Activated T-cell treated with anti-CD3 and anti-CD28 coated beads, Interleukin-2, amount 50 U/mL, for 4 hours (primary cell): ENCODE measurements around the gene MRPL39. TPM values are rescaled to one million over a fixed set of nuclear protein-coding genes. Genes with fewer than 3 reads are reported as not detected.

Source experiments
- ATAC-seq, 2 donors: fragments of 200-7000 bp; cut with Tn5 transposase; one replicate each; pipeline ENCODE4 v1.10.0; 2021
- DNase-seq: peaks from one replicate; pipeline ENCODE4 v3.0.0-alpha.2; 2020
- H3K27me3 Mint-ChIP-seq: one replicate; pipeline ENCODE4 v1.8.0; 2021; ENCODE audit warnings: low read depth, mixed read lengths
- H3K36me3 Mint-ChIP-seq: one replicate; pipeline ENCODE4 v1.8.0; 2022; ENCODE audit warnings: mixed read lengths; ENCODE audit not compliant: insufficient read depth
- H3K4me1 Mint-ChIP-seq: one replicate; pipeline ENCODE4 v1.8.0; 2021; ENCODE audit warnings: low read depth, mixed read lengths
- H3K4me3 Mint-ChIP-seq: one replicate; pipeline ENCODE4 v1.8.0; 2021; ENCODE audit warnings: mild to moderate bottlenecking, moderate library complexity, mixed read lengths
- H3K9me3 Mint-ChIP-seq: one replicate; pipeline ENCODE4 v1.8.0; 2021; ENCODE audit warnings: mixed read lengths
- total RNA-seq, 3 donors: library from RNA; stranded (reverse); gene quantifications; one replicate each; pipeline ENCODE4 v1.2.1, GENCODE V29; 2021

The MRPL39 gene
- total RNA-seq, 3 donors from 2014 or later: 75.2 to 80.0 (median 75.6) TPM

- H3K9me3 Mint-ChIP-seq: no peaks in the 10 kb centered on the region
- H3K4me1 Mint-ChIP-seq: peaks cover 47% of the 10 kb centered on the region
- H3K27me3 Mint-ChIP-seq: no peaks in the 10 kb centered on the region
- H3K4me3 Mint-ChIP-seq: peak overlapping the region; percentile 99
- no peak for DNase-seq
- peak in 1 of 2 donors; percentile 8 for ATAC-seq
- peaks cover 89% of the 10 kb centered on the region for H3K36me3 Mint-ChIP-seq
These were observed 39.8 kb downstream of the MRPL39 start for GRCh38 chr21:25567472-25567871.

GRCh38 chr21:25566645-25567044 is 40.6 kb downstream of the MRPL39 start:
- peaks cover 44% of the 10 kb centered on the region for H3K4me1 Mint-ChIP-seq
- no peaks in the 10 kb centered on the region for H3K9me3 Mint-ChIP-seq
- H3K36me3 Mint-ChIP-seq: peaks cover 87% of the 10 kb centered on the region
- no peaks in the 10 kb centered on the region for H3K27me3 Mint-ChIP-seq
- ATAC-seq (no peak), DNase-seq (no peak)
- H3K4me3 Mint-ChIP-seq: peak overlapping the region; percentile 99

GRCh38 chr21:25565272-25566211 is 41.7 kb downstream of the MRPL39 start:
- Mint-ChIP-seq H3K4me3 (peak overlapping the region; percentile 99), H3K9me3 (no peaks in the 10 kb centered on the region), H3K4me1 (peaks cover 43% of the 10 kb centered on the region), H3K36me3 (peaks cover 78% of the 10 kb centered on the region), H3K27me3 (no peaks in the 10 kb centered on the region)
- peak; percentile 1 to 3 for ATAC-seq
- DNase-seq: no peak

GRCh38 chr21:25564349-25564948 is 42.8 kb downstream of the MRPL39 start:
- ATAC-seq (no peak), DNase-seq (no peak)
- Mint-ChIP-seq H3K9me3 (no peaks in the 10 kb centered on the region), H3K4me1 (peaks cover 46% of the 10 kb centered on the region), H3K4me3 (peak overlapping the region; percentile 99), H3K27me3 (no peaks in the 10 kb centered on the region), H3K36me3 (peaks cover 69% of the 10 kb centered on the region)

GRCh38 chr21:25563361-25564116 is 43.7 kb downstream of the MRPL39 start:
- no peaks in the 10 kb centered on the region for H3K9me3 Mint-ChIP-seq
- ATAC-seq (peak in 1 of 2 donors; percentile 3), DNase-seq (no peak)
- H3K27me3 Mint-ChIP-seq: no peaks in the 10 kb centered on the region
- H3K4me1 Mint-ChIP-seq: peaks cover 47% of the 10 kb centered on the region
- H3K36me3 Mint-ChIP-seq: peaks cover 61% of the 10 kb centered on the region
- H3K4me3 Mint-ChIP-seq: peak overlapping the region; percentile 99

- DNase-seq (no peak), ATAC-seq (no peak)
These were observed 44.6 kb downstream of the MRPL39 start for GRCh38 chr21:25562660-25563059.

GRCh38 chr21:25561668-25562641 is 45.3 kb downstream of the MRPL39 start:
- Mint-ChIP-seq H3K36me3 (peaks cover 46% of the 10 kb centered on the region), H3K27me3 (no peaks in the 10 kb centered on the region), H3K9me3 (no peaks in the 10 kb centered on the region), H3K4me3 (peak overlapping the region; percentile 99), H3K4me1 (peaks cover 50% of the 10 kb centered on the region)
- ATAC-seq (peak; percentile 73 to 74), DNase-seq (peak; percentile 87)

More at GRCh38 chr21:25562660-25563059, 44.6 kb downstream of the MRPL39 start:
- Mint-ChIP-seq H3K27me3 (no peaks in the 10 kb centered on the region), H3K36me3 (peaks cover 53% of the 10 kb centered on the region), H3K4me1 (peaks cover 47% of the 10 kb centered on the region), H3K4me3 (peak overlapping the region; percentile 99), H3K9me3 (no peaks in the 10 kb centered on the region)

- ATAC-seq (no peak), DNase-seq (no peak)
- Mint-ChIP-seq H3K9me3 (no peaks in the 10 kb centered on the region), H3K27me3 (no peaks in the 10 kb centered on the region), H3K4me1 (peaks cover 52% of the 10 kb centered on the region), H3K4me3 (peak overlapping the region; percentile 99), H3K36me3 (peaks cover 36% of the 10 kb centered on the region)
These were observed 46.4 kb downstream of the MRPL39 start for GRCh38 chr21:25560891-25561290.

- ATAC-seq: no peak
- no peaks in the 10 kb centered on the region for H3K9me3 Mint-ChIP-seq
- peaks cover 30% of the 10 kb centered on the region for H3K36me3 Mint-ChIP-seq
- peak overlapping the region; percentile 99 for H3K4me3 Mint-ChIP-seq
- H3K27me3 Mint-ChIP-seq: no peaks in the 10 kb centered on the region
- H3K4me1 Mint-ChIP-seq: peaks cover 56% of the 10 kb centered on the region
- DNase-seq: no peak
These were observed 47.0 kb downstream of the MRPL39 start for GRCh38 chr21:25560271-25560685.

- Mint-ChIP-seq H3K9me3 (peaks cover 3% of the 10 kb centered on the region), H3K36me3 (peaks cover 25% of the 10 kb centered on the region), H3K4me3 (peak overlapping the region; percentile 99), H3K27me3 (no peaks in the 10 kb centered on the region), H3K4me1 (peaks cover 58% of the 10 kb centered on the region)
- ATAC-seq: no peak
- DNase-seq: no peak
These were observed 47.5 kb downstream of the MRPL39 start for GRCh38 chr21:25559746-25560145.

- H3K27me3 Mint-ChIP-seq: no peaks in the 10 kb centered on the region
- peaks cover 55% of the 10 kb centered on the region for H3K4me1 Mint-ChIP-seq
- ATAC-seq (no peak), DNase-seq (no peak)
- peaks cover 9% of the 10 kb centered on the region for H3K36me3 Mint-ChIP-seq
- H3K4me3 Mint-ChIP-seq: no peak overlapping the region
- peaks cover 3% of the 10 kb centered on the region for H3K9me3 Mint-ChIP-seq
These were observed 49.2 kb downstream of the MRPL39 start for GRCh38 chr21:25558123-25558522.

GRCh38 chr21:25557180-25557579 is 50.1 kb downstream of the MRPL39 start:
- Mint-ChIP-seq H3K9me3 (peaks cover 3% of the 10 kb centered on the region), H3K4me3 (no peak overlapping the region), H3K4me1 (peaks cover 53% of the 10 kb centered on the region), H3K36me3 (no peaks in the 10 kb centered on the region), H3K27me3 (no peaks in the 10 kb centered on the region)
- DNase-seq (no peak), ATAC-seq (no peak)

- no peak for DNase-seq
- peak overlapping the region; percentile 55 for H3K4me3 Mint-ChIP-seq
- peaks cover 49% of the 10 kb centered on the region for H3K4me1 Mint-ChIP-seq
- H3K27me3 Mint-ChIP-seq: no peaks in the 10 kb centered on the region
- peaks cover 3% of the 10 kb centered on the region for H3K9me3 Mint-ChIP-seq
- peak; percentile 42 to 55 for ATAC-seq
- no peaks in the 10 kb centered on the region for H3K36me3 Mint-ChIP-seq
These were observed 51.2 kb downstream of the MRPL39 start for GRCh38 chr21:25556091-25556490.
